ENCODE results near the gene MRPL21.

DNA sequence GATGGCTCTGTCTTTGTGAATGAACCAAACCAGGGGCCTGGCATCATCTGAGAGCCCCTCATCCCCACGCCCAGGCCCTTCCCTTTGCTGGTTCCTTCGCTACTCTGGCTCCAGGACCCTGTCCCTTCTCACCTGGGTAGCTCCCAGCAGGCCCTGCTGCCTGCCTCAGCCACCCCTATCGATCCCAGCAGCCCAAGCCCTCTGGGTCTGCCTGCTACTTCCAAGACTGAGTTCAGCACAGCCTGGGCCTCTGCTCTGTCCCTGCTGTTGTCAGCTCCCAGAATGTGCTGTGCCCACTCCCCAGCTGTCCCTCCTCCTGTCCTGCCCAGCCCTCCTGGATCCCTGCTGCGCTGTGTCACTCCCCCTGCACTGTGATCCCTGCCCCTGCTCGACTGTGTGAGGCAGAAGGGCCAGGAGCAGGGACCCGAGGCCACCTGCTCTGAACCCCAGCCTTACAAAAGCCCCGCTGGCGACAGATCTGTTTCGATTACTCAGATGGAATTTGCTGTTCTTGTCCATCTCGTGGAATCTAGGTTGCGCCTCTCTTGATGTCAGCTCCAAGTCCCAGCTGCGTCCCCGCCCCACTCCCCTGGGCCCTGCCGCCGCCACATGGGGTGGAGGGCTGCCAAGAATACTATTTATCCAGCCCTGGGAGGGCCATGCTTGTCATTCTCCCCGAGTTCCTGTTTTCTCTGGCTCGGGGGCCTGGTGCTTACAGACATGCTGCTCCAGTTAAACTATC, 13.0 kb downstream of the MRPL21 start:
- TF ChIP-seq, protein P1, sequence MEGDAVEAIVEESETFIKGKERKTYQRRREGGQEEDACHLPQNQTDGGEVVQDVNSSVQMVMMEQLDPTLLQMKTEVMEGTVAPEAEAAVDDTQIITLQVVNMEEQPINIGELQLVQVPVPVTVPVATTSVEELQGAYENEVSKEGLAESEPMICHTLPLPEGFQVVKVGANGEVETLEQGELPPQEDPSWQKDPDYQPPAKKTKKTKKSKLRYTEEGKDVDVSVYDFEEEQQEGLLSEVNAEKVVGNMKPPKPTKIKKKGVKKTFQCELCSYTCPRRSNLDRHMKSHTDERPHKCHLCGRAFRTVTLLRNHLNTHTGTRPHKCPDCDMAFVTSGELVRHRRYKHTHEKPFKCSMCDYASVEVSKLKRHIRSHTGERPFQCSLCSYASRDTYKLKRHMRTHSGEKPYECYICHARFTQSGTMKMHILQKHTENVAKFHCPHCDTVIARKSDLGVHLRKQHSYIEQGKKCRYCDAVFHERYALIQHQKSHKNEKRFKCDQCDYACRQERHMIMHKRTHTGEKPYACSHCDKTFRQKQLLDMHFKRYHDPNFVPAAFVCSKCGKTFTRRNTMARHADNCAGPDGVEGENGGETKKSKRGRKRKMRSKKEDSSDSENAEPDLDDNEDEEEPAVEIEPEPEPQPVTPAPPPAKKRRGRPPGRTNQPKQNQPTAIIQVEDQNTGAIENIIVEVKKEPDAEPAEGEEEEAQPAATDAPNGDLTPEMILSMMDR (IDR thresholded peaks at IDR 0.05): no peak
- no peak for TF ChIP-seq EZH2 (IDR thresholded peaks at IDR 0.05; ENCODE audit: borderline replicate concordance, insufficient read depth, low read depth, low read length, poor library complexity, severe bottlenecking)
